Testis (tissue), 2 donors: ENCODE measurements around the gene AATK.

ENCODE experiments used
- CTCF ChIP-seq, 3 experiments: fragments of 450-650 bp in 2 of 3; fragments of 200-600 bp in 1 of 3; sonication (generic) in 1 of 3; IDR thresholded peaks; one replicate each; pipeline ENCODE4 v1.5.1; 2016 to 2019; ENCODE audit warnings: antibody characterized with exemption in 3 of 3, mild to moderate bottlenecking in 2 of 3, moderate library complexity in 1 of 3
- POLR2A ChIP-seq: fragments of 450-650 bp; IDR thresholded peaks from one replicate; pipeline ENCODE4 v1.6.1; 2017; ENCODE audit warnings: antibody characterized with exemption, mild to moderate bottlenecking, moderate library complexity

GRCh38 chr17:81102352-81102751 lies 63.7 kb downstream of the AATK start:
- TF ChIP-seq CTCF (IDR thresholded peaks at IDR 0.05) (no peak), POLR2A (no peak)
